T-helper 17 cell (primary cell): ENCODE results near the gene KRTCAP2. TPM values are rescaled to one million over a fixed set of nuclear protein-coding genes. Genes with fewer than 3 reads are reported as not detected.
"Not testable (repeated sequence)": the region's sequence is repeated elsewhere in the genome, so short reads cannot be mapped to it uniquely, and the experiment has no call there.

Source experiments
- ATAC-seq: fragments of 150-1000 bp; cut with Tn5 transposase; 2 replicates; pipeline ENCODE4 v1.10.0; 2021; ENCODE audit warnings: mild to moderate bottlenecking, moderate library complexity
- DNase-seq, 3 donors: peaks; one replicate each; pipeline versions ENCODE4 v3.0.0 to v3.0.0-alpha.2; 2020 to 2021
- H3K9me3 ChIP-seq: one replicate; pipeline ENCODE4 v1.7.0; 2013; ENCODE audit warnings: low read length, mild to moderate bottlenecking; ENCODE audit not compliant: control insufficient read depth, poor library complexity, severe bottlenecking
- H3K27ac Mint-ChIP-seq: one replicate; pipeline ENCODE4 v1.8.0; 2022; ENCODE audit warnings: mild to moderate bottlenecking, moderate library complexity, mixed read lengths
- H3K27me3 Mint-ChIP-seq: one replicate; pipeline ENCODE4 v1.8.0; 2022; ENCODE audit warnings: mixed read lengths
- H3K36me3 Mint-ChIP-seq: one replicate; pipeline ENCODE4 v1.8.0; 2022; ENCODE audit warnings: low read depth, mixed read lengths
- H3K4me1 Mint-ChIP-seq: one replicate; pipeline ENCODE4 v1.8.0; 2022; ENCODE audit warnings: mild to moderate bottlenecking, mixed read lengths
- H3K4me3 Mint-ChIP-seq: one replicate; pipeline ENCODE4 v1.8.0; 2022; ENCODE audit warnings: mild to moderate bottlenecking, moderate library complexity, mixed read lengths
- total RNA-seq, 4 donors: library from RNA in 2 of 4; stranded (reverse) in 2 of 4; gene quantifications; one replicate each; pipeline ENCODE4 v1.2.3 and lab custom pipeline; 2022 to 2026

Gene KRTCAP2
- total RNA-seq, 2 donors from 2014 or later = 110 to 127 TPM

- H3K9me3 ChIP-seq = no peaks in the 10 kb centered on the region
- H3K36me3 Mint-ChIP-seq = peaks cover 2% of the 10 kb centered on the region
- no peaks in the 10 kb centered on the region for H3K27me3 Mint-ChIP-seq
- H3K4me3 Mint-ChIP-seq = peak overlapping the region; percentile 94
- DNase-seq (no peak), ATAC-seq (peak; percentile 1)
- H3K4me1 Mint-ChIP-seq = peaks cover 29% of the 10 kb centered on the region
- H3K27ac Mint-ChIP-seq = peak overlapping the region; percentile 97
These were observed 22.3 kb upstream of the KRTCAP2 start for GRCh38 chr1:155195201-155196102.

DNA sequence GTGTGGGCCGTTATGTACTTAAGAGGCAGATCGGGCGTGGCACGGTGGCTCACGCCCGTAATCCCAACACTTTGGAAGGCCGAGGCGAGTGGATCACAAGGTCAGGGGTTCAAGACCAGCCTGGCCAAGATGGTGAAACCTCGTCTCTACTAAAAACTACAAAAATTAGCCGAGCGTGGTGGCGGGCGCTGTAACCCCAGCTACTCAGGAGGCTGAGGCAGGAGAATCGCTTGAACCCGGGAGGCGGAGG, 20.8 kb upstream of the KRTCAP2 start:
- peaks cover 29% of the 10 kb centered on the region for H3K4me1 Mint-ChIP-seq
- not testable (repeated sequence) for H3K36me3 Mint-ChIP-seq, ATAC-seq, H3K27me3 Mint-ChIP-seq, DNase-seq, H3K9me3 ChIP-seq
- peak overlapping the region; percentile 97 for H3K27ac Mint-ChIP-seq
- peak overlapping the region; percentile 94 for H3K4me3 Mint-ChIP-seq

DNA sequence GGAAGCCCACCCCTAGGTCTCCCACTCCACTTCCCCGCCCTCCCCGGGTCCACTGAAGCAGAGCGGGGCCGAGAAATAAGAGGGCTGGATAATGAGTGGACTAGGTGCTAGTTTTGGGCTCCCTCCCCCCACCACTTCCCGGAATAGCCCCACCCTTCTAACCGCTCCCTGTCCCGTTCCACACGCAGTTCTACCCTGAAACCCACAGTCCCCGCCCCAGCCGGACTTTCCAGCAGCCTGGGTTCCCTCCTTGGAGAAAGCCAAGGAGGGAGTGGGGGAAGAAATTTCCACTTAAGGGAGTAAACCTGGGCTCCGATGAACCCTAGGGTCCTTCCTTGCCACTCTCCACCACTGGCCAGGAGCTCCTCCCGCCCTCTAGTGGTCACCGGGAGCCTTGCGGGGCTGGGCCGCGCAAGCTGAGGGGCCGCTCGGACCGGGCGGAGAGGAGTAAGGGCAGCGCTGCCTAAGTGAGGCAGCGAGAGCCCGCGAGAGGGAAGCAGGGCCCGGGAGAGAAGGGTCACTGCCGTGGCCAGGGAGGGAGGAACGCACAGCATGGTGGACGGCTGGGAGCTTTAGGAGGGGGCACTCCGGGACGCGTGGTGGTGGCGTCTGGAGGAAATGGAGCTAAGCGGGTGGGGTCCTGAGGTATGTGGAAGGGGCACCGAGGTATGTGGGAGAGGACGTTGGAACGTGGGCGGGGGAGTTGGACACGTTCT, 20.3 kb upstream of the KRTCAP2 start:
- peak overlapping the region; percentile 94 for H3K4me3 Mint-ChIP-seq
- H3K27me3 Mint-ChIP-seq = no peaks in the 10 kb centered on the region
- H3K9me3 ChIP-seq = no peaks in the 10 kb centered on the region
- DNase-seq (peak; percentile 50 to 66 (median 52)), ATAC-seq (peak; percentile 20)
- peaks cover 29% of the 10 kb centered on the region for H3K4me1 Mint-ChIP-seq
- H3K36me3 Mint-ChIP-seq = peaks cover 2% of the 10 kb centered on the region
- H3K27ac Mint-ChIP-seq = peak overlapping the region; percentile 97

DNA sequence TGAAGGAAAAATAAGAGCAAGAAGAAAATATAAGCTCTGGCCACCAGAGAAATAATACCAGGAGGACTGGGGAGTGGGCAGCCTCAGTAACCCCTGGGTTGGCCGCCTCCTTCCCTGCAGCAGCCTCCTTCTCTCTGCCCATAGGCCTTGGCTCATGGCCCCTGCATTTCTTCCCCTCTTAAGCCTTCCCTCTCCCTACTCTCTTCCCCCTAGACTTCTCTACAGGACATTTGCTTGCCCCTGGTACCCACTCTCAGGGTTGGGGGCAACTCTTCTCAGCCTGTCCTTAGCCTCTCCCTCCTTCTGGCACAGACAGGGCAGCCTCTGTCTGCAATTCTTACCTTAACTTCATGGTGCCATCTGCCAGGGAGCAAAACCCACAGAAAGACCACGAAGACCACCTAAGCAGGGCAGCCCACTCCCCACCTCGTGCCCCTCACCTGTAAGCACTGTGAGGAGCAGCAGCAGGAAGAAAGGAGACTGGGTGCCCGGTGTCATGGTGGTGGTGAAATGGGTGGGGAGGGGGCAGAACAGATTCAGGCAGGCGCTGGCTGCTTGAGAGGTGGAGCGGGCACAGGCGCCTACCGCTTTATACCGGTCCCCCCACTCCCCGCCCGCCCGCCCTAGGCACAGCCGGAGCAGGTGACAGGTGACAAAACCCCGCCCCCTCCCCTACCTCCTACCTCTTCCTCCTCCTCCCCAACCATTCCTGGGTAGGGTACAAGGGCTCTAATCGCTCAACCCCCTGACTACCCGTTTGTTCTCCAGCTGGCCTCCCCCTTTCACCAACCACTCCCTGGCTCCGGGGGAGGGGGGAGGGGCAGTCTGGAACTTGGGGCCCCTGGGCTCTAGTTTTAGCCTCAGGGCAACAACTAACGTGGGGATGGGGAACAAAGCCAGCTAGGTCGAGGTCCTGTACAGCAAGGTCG, 19.5 kb upstream of the KRTCAP2 start:
- peaks cover 32% of the 10 kb centered on the region for H3K4me1 Mint-ChIP-seq
- DNase-seq = peak in 1 of 3 donors; percentile 40
- no peaks in the 10 kb centered on the region for H3K27me3 Mint-ChIP-seq
- no peaks in the 10 kb centered on the region for H3K9me3 ChIP-seq
- ATAC-seq = no peak
- peaks cover 4% of the 10 kb centered on the region for H3K36me3 Mint-ChIP-seq
- peak overlapping the region; percentile 97 for H3K27ac Mint-ChIP-seq
- peak overlapping the region; percentile 94 for H3K4me3 Mint-ChIP-seq

- H3K27ac Mint-ChIP-seq = peak overlapping the region; percentile 97
- DNase-seq (no peak), ATAC-seq (no peak)
- peaks cover 32% of the 10 kb centered on the region for H3K4me1 Mint-ChIP-seq
- no peak overlapping the region for H3K4me3 Mint-ChIP-seq
- H3K36me3 Mint-ChIP-seq = peaks cover 4% of the 10 kb centered on the region
- H3K9me3 ChIP-seq = no peaks in the 10 kb centered on the region
- no peaks in the 10 kb centered on the region for H3K27me3 Mint-ChIP-seq
These were observed 18.8 kb upstream of the KRTCAP2 start for GRCh38 chr1:155191904-155192303.

- H3K27me3 Mint-ChIP-seq, H3K27ac Mint-ChIP-seq, H3K9me3 ChIP-seq, H3K36me3 Mint-ChIP-seq, DNase-seq, ATAC-seq, H3K4me3 Mint-ChIP-seq: not testable (repeated sequence)
- H3K4me1 Mint-ChIP-seq = peaks cover 31% of the 10 kb centered on the region
These were observed 16.8 kb upstream of the KRTCAP2 start for GRCh38 chr1:155189926-155190325.

DNA sequence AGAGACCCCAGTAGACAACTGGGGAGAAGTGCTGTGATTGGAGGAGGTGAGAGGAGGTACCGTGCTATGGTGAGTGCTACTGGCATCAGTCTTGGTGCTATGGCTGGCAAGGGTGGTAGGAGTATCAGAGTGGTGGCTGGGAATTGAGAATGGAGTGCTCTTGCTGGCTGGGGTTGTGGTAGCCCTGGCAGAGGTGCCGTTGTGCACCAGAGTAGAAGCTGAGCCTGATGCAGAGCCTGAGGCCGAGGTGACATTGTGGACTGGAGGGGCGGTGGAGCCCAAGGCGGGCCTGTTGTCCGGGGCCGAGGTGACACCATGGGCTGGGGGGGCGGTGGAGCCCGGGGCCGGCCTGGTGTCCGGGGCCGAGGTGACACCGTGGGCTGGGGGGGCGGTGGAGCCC, 15.2 kb upstream of the KRTCAP2 start:
- H3K9me3 ChIP-seq = no peaks in the 10 kb centered on the region
- DNase-seq = peak in 1 of 3 donors; percentile 2
- H3K4me1 Mint-ChIP-seq = peaks cover 20% of the 10 kb centered on the region
- H3K36me3 Mint-ChIP-seq = peaks cover 8% of the 10 kb centered on the region
- H3K4me3 Mint-ChIP-seq = peak overlapping the region; percentile 64
- peak overlapping the region; percentile 80 for H3K27ac Mint-ChIP-seq
- no peaks in the 10 kb centered on the region for H3K27me3 Mint-ChIP-seq
- no peak for ATAC-seq

DNA sequence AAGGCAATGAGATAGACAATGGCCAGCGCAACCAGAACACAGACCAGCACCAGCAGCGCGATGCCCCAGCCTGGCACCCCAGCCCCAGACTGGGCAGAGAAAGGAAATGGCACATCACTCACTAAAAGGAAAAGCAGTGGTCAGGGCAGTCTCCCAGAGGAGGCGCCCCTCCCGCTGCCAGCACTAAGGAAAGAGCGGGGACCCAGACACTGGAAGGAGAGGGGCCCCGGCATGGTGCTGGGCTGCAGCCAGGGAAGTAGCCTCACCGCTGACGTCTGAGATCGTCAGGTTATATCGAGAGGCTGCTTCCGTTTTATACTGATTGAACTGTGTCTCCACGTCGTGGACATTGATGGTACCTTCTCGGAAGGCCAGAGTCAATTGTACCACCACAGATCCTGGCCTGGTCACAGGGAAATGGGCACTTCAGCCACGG, 14.4 kb upstream of the KRTCAP2 start:
- no peak for ATAC-seq
- no peak for DNase-seq
- Mint-ChIP-seq H3K4me3 (peak overlapping the region; percentile 31), H3K36me3 (peaks cover 11% of the 10 kb centered on the region), H3K27me3 (no peaks in the 10 kb centered on the region), H3K27ac (peak overlapping the region; percentile 80), H3K4me1 (peaks cover 20% of the 10 kb centered on the region)
- H3K9me3 ChIP-seq = no peaks in the 10 kb centered on the region

DNA sequence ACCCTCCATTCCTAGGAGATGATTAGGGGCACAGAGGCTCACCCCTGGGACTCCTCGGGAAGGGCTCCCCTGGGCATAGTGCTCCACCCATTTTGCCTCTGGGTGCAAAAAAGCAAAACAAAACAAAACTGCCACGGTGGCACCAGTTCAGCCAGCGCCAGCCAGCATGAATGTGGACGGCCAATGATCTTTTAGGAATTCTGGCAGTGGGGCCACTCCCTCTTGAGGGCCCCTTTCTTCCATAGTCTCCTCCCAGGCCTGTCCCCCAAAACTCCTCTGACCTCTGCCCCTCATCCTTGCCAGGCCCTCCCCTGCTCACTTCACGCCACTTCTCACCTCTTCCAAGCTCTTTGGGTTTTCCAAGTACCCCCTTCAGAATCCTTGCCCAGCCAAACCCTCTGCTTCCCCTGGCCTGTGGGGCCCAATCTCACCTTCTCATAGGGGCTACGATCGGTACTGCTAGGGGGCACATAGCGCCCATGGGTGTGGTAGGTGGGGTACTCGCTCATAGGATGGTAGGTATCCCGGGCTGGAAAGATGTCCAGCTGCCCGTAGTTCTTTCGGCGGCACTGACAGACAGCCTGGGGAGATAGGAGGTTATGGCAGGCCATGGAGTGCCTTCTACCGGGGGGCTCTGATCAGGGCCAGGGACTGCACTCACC, 13.8 kb upstream of the KRTCAP2 start:
- H3K4me1 Mint-ChIP-seq = peaks cover 14% of the 10 kb centered on the region
- H3K4me3 Mint-ChIP-seq = peak overlapping the region; percentile 31
- DNase-seq = peak in 1 of 3 donors; percentile 2

GRCh38 chr1:155186067-155186793, 13.1 kb upstream of the KRTCAP2 start:
- Mint-ChIP-seq H3K27ac (peak overlapping the region; percentile 34), H3K27me3 (no peaks in the 10 kb centered on the region), H3K4me3 (no peak overlapping the region), H3K36me3 (peaks cover 9% of the 10 kb centered on the region), H3K4me1 (peaks cover 14% of the 10 kb centered on the region)
- H3K9me3 ChIP-seq = no peaks in the 10 kb centered on the region
- no peak for ATAC-seq
- DNase-seq = peak in 1 of 3 donors; percentile 3

More for the DNA sequence above, 13.8 kb upstream of the KRTCAP2 start:
- H3K36me3 Mint-ChIP-seq = peaks cover 9% of the 10 kb centered on the region
- peak overlapping the region; percentile 34 for H3K27ac Mint-ChIP-seq
- no peaks in the 10 kb centered on the region for H3K27me3 Mint-ChIP-seq
- H3K9me3 ChIP-seq = no peaks in the 10 kb centered on the region
- no peak for ATAC-seq

DNA sequence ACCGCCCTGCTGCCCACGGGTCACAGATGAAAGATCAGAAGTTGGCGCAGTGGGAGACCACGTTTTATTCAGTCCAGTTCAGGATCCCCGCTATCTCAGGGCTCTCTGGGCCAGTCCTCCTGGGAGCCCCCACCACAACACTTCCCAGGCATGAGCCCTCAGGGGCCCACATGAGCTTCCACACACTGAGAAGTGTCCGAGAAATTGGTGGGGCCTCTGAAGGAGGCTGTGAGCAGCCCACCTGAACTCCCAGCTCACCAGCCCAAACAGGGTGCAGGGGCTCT, 12.6 kb upstream of the KRTCAP2 start:
- DNase-seq (no peak), ATAC-seq (no peak)
- Mint-ChIP-seq H3K4me3 (no peak overlapping the region), H3K36me3 (peaks cover 9% of the 10 kb centered on the region), H3K27ac (peak overlapping the region; percentile 34), H3K4me1 (peaks cover 14% of the 10 kb centered on the region), H3K27me3 (no peaks in the 10 kb centered on the region)
- H3K9me3 ChIP-seq = no peaks in the 10 kb centered on the region
